ENCODE measurements around the gene MYBBP1A.

MYBBP1A gene

GRCh38 chr17:4572131-4572530 lies 16.9 kb upstream of the MYBBP1A start:
- TF ChIP-seq, protein P1, sequence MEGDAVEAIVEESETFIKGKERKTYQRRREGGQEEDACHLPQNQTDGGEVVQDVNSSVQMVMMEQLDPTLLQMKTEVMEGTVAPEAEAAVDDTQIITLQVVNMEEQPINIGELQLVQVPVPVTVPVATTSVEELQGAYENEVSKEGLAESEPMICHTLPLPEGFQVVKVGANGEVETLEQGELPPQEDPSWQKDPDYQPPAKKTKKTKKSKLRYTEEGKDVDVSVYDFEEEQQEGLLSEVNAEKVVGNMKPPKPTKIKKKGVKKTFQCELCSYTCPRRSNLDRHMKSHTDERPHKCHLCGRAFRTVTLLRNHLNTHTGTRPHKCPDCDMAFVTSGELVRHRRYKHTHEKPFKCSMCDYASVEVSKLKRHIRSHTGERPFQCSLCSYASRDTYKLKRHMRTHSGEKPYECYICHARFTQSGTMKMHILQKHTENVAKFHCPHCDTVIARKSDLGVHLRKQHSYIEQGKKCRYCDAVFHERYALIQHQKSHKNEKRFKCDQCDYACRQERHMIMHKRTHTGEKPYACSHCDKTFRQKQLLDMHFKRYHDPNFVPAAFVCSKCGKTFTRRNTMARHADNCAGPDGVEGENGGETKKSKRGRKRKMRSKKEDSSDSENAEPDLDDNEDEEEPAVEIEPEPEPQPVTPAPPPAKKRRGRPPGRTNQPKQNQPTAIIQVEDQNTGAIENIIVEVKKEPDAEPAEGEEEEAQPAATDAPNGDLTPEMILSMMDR (IDR thresholded peaks at IDR 0.05): no peak

- TF ChIP-seq, protein P1 (IDR thresholded peaks at IDR 0.05): no peak
These were observed 14.4 kb upstream of the MYBBP1A start for GRCh38 chr17:4569591-4569990.

DNA sequence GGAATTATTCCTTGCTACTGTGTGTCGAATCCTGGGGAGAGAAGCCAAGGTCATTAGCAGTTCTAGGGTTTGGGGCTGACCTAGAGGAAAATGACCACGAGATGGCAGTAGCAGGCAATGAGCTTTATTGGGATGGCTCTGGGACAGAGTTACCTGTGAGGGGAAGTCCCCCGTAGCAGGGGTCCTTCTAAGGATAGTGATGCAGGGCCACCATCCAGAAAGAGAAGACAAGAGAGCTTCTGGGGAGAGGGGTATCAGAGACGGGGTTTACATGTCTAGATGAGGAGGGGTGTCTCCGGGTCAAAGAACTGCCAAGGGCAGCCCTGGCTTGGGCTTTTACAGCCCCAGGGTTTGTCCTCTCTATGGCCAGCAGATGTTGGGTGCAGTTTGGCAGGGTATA lies 11.6 kb upstream of the MYBBP1A start:
- TF ChIP-seq, protein P1 (IDR thresholded peaks at IDR 0.05): peak; percentile 88

DNA sequence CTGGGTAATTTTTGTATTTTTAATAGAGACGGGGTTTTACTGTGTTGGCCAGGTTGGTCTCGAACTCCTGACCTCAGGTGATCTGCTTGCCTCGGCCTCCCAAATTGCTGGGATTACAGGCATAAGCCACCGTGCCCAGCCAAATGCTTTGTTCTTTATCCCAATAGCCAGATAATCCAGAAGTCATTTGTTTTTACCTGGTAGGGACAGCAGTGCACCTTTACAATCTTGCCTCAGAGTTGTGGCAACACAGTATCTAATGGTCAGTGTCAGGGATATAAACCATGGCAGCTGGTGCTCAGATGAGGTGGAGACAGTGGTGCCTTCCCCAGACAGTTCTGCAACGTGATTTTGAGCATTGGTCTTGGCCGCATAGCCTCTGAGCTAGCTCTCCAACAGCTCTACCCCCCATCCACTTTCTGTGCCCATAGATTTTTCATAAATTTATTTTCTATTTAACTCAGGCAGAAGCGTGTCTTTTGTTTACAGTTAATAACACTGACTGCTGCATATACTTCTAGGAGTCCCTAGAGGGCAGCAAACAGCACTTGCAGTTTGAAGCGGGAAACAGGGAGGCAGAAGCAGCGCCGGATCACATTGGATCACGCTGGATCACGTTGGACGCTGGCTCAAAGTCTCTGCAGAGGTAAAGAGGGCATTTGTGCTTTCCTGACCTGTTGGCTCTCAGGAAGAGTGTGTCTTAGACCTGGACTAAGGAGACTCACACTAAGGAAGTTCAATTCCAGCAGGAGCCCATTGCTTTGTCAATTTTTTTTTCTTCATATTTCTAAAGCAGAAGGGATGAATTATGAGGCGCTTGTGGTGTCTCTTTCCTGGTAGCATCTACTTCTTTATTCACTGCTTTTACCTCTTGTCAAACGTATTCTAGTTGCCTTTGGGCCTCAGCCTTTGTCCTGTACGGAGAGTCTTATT lies 10.3 kb upstream of the MYBBP1A start:
- TF ChIP-seq, protein P1 (IDR thresholded peaks at IDR 0.05): peak; percentile 84

- TF ChIP-seq, protein P1 (IDR thresholded peaks at IDR 0.05): no peak
These were observed 7.1 kb upstream of the MYBBP1A start for GRCh38 chr17:4562015-4562969.

- TF ChIP-seq, protein P1 (IDR thresholded peaks at IDR 0.05): no peak
These were observed 5.7 kb upstream of the MYBBP1A start for GRCh38 chr17:4560837-4561256.

GRCh38 chr17:4560421-4560820 lies 5.2 kb upstream of the MYBBP1A start, which contains the start of gene GGT6:
Gene GGT6, minus strand, starts transcription at chr17:4560577. Its CDS starts 56 bp downstream, at chr17:4560521.
- TF ChIP-seq, protein P1 (IDR thresholded peaks at IDR 0.05): no peak

All from LNCAP (cell line).